Left colon (tissue), 2 donors: Measurements from ENCODE around the gene TSSC4. TPM values are rescaled to one million over a fixed set of nuclear protein-coding genes. Genes with fewer than 3 reads are reported as not detected.

Experiments used
- ATAC-seq: fragments of 200-7000 bp; cut with Tn5 transposase; one replicate; pipeline ENCODE4 v1.9.1; 2020; ENCODE audit warnings: mild to moderate bottlenecking, moderate library complexity
- DNase-seq, 2 donors: peaks; one replicate each; pipeline ENCODE4 v3.0.0-alpha.2; 2020
- intact Hi-C, 2 donors: fragments of 100-400 bp; cut with DNase I in 1 of 2; cut with micrococcal nuclease in 1 of 2; formaldehyde crosslinking; loops; one replicate each; pipeline versions ENCODE4 v1.11.2 to v1.14.0; 2022; cut with DNase I, micrococcal nuclease
- total RNA-seq, 2 donors: library from RNA; stranded (reverse); fragmentation: NEBNext Ultra II Directional; extraction: Animal tissue kit (Norgen Biotek cat#: 25700); gene quantifications; one replicate each; pipeline ENCODE4 v1.2.1, GENCODE V29; 2021
- donor health status: DM: no; HTN: no; CAD: no.
- donor health status: DM: yes; HTN: yes; CAD: no.

TSSC4 gene
- total RNA-seq, 2 donors from 2014 or later = 39.9 to 40.4 TPM

DNA sequence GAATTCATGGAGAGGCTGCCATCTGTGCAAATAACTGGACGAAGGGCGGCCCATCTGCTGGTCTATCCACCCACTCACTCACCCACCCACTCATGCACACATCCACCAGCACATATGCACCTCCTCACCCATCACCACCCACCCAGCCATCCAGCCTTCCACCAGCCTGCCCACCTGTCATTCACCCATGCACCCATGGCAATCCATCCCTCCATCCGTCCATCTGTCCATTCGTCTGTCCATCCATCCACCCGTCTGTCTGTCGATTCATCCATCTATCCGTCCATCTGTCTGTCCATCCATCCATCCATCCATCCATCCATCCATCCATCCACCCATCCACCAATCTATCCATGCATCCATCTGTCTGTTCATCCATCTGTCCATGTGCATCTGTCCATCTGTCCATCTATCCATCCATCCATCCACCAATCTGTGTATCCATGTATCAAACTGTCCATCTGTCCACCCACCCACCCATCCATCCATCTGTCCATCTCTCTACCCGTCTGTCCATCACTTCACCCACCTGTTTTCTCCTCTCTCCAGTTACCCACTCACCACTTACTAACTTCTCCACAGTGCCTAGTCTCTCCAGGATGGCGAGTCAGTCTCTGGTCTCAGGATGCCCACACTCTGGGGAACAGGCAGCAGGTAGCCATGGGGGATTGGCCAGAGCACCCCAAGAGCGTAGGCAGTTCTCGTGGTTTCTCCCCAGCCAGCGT, 34.9 kb downstream of the TSSC4 start:
- intact Hi-C loops = no loop called here
- ATAC-seq = no peak
- DNase-seq = no peak

GRCh38 chr11:2436013-2436520, 35.5 kb downstream of the TSSC4 start:
- no peak for ATAC-seq
- DNase-seq = no peak
- intact Hi-C loops = no loop called here

GRCh38 chr11:2436521-2437031, 36.0 kb downstream of the TSSC4 start:
- no peak for DNase-seq
- intact Hi-C loops = no loop called here

GRCh38 chr11:2437516-2437915, 37.0 kb downstream of the TSSC4 start:
- ATAC-seq = no peak
- DNase-seq = no peak
- intact Hi-C loops = no loop called here

More at GRCh38 chr11:2436521-2437031, 36.0 kb downstream of the TSSC4 start:
- no peak for ATAC-seq

- no peak for ATAC-seq
- DNase-seq = no peak
- intact Hi-C loops = no loop called here
Measured at GRCh38 chr11:2439820-2440219, 39.3 kb downstream of the TSSC4 start.

GRCh38 chr11:2440646-2441045, 40.1 kb downstream of the TSSC4 start:
- ATAC-seq (no peak), DNase-seq (no peak)
- intact Hi-C loops = no loop called here

GRCh38 chr11:2441171-2441570, 40.6 kb downstream of the TSSC4 start:
- intact Hi-C loops = no loop called here
- peak; percentile 75 to 84 for DNase-seq
- peak; percentile 54 for ATAC-seq

DNA sequence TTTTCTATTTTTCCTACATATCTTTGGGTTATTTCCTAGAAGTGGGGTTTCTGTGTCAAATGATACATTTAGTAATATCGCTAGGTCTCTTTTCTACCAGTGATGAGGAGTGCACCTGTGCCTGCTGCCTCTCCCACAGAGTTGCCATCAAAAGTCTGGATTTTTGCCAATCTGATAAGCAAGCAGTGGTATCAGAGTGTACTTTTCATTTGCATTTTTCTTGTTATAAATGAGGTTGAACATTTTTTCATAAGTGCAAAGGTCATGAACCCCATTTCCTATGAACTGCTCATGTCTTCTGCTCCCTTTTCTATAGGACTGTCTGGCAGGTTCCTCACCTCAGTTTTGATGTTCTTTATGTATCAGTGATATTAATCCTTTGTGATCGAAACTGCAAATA, 42.0 kb downstream of the TSSC4 start:
- intact Hi-C loops = no loop called here
- DNase-seq (no peak), ATAC-seq (peak; percentile 28)

- intact Hi-C loops = no loop called here
- DNase-seq (no peak), ATAC-seq (peak; percentile 6)
Measured at GRCh38 chr11:2443406-2443805, 42.9 kb downstream of the TSSC4 start.

GRCh38 chr11:2443881-2444820, 43.6 kb downstream of the TSSC4 start, which contains the start of gene TRPM5:
Gene TRPM5, minus strand, starts transcription at chr11:2444514. Its CDS starts 21,478 bp downstream, at chr11:2423036.
- intact Hi-C loops = no loop called here
- ATAC-seq = peak; percentile 57
- DNase-seq = peak; percentile 73 to 86

GRCh38 chr11:2444821-2445745, 44.5 kb downstream of the TSSC4 start, which contains the start of gene KCNQ1:
Gene KCNQ1, plus strand, starts transcription at chr11:2445008. Its CDS starts 91 bp downstream, at chr11:2445099.
- DNase-seq (peak; percentile 77 to 85), ATAC-seq (peak; percentile 73)
- intact Hi-C loops = no loop called here

GRCh38 chr11:2445746-2446551, 45.4 kb downstream of the TSSC4 start:
- DNase-seq (peak in 1 of 2 donors; percentile 59), ATAC-seq (peak; percentile 19)
- intact Hi-C loops = no loop called here

- DNase-seq = peak in 1 of 2 donors; percentile 63
Measured at GRCh38 chr11:2446590-2447252, 46.2 kb downstream of the TSSC4 start.

GRCh38 chr11:2447253-2447950, 46.9 kb downstream of the TSSC4 start:
- DNase-seq (no peak), ATAC-seq (no peak)

More at GRCh38 chr11:2446590-2447252, 46.2 kb downstream of the TSSC4 start:
- intact Hi-C loops = no loop called here
- peak; percentile 10 for ATAC-seq

GRCh38 chr11:2447951-2448650, 47.6 kb downstream of the TSSC4 start:
- intact Hi-C loops = no loop called here
- DNase-seq = no peak
- no peak for ATAC-seq

More at GRCh38 chr11:2447253-2447950, 46.9 kb downstream of the TSSC4 start:
- intact Hi-C loops = no loop called here
